CD8-positive, alpha-beta memory T cell (primary cell): ENCODE results near the gene CSPG5. TPM values are rescaled to one million over a fixed set of nuclear protein-coding genes. Genes with fewer than 3 reads are reported as not detected.

Experiments
- CTCF ChIA-PET: fragments of 350-600 bp; sonication (Branson Sonifier 250); formaldehyde crosslinking; loops from one replicate; lab custom pipeline; 2021; ENCODE audit warnings: antibody characterized with exemption; lab: Charles Lee
- POLR2A ChIA-PET: fragments of 350-600 bp; sonication (Branson Sonifier 250); formaldehyde crosslinking; loops from one replicate; lab custom pipeline; 2021; ENCODE audit warnings: antibody characterized with exemption; lab: Charles Lee
- DNase-seq, 5 donors: peaks; one replicate each; pipeline versions ENCODE4 v3.0.0 to v3.0.0-alpha.2; 2020 to 2022; ENCODE audit warnings: mixed read lengths in 1 of 5
- H3K27ac ChIP-seq: one replicate; pipeline ENCODE4 v1.7.0; 2013; ENCODE audit warnings: low read depth, mild to moderate bottlenecking, low read length, moderate library complexity
- H3K27me3 ChIP-seq: 2 replicates; pipeline ENCODE4 v1.7.0; 2013; ENCODE audit warnings: low read length, mild to moderate bottlenecking; ENCODE audit not compliant: insufficient read depth, poor library complexity, severe bottlenecking
- H3K36me3 ChIP-seq: 2 replicates; pipeline ENCODE4 v1.7.0; 2013; ENCODE audit warnings: mild to moderate bottlenecking, low read length, moderate library complexity; ENCODE audit not compliant: insufficient read depth
- H3K4me1 ChIP-seq: 2 replicates; pipeline ENCODE4 v1.7.0; 2013; ENCODE audit warnings: mild to moderate bottlenecking, low read length, moderate library complexity; ENCODE audit not compliant: insufficient read depth
- H3K4me3 ChIP-seq: 2 replicates; pipeline ENCODE4 v1.7.0; 2013; ENCODE audit warnings: mild to moderate bottlenecking, low read length
- H3K9me3 ChIP-seq: 2 replicates; pipeline ENCODE4 v1.7.0; 2013; ENCODE audit warnings: mild to moderate bottlenecking, low read length
- H3K27ac Mint-ChIP-seq, 8 donors: one replicate each; pipeline ENCODE4 v1.8.0; 2020 to 2021; ENCODE audit warnings: mixed read lengths in 8 of 8, mild to moderate bottlenecking in 6 of 8, inconsistent platforms in 3 of 8, moderate library complexity in 3 of 8
- H3K27me3 Mint-ChIP-seq, 2 donors: one replicate each; pipeline ENCODE4 v1.8.0; 2020 to 2021; ENCODE audit warnings: mixed read lengths in 2 of 2, mild to moderate bottlenecking in 1 of 2, moderate library complexity in 1 of 2
- H3K36me3 Mint-ChIP-seq, 3 donors: one replicate each; pipeline ENCODE4 v1.8.0; 2020 to 2021; ENCODE audit warnings: mixed read lengths in 3 of 3, inconsistent platforms in 1 of 3, mild to moderate bottlenecking in 1 of 3
- H3K4me1 Mint-ChIP-seq, 3 donors: one replicate each; pipeline ENCODE4 v1.8.0; 2020 to 2021; ENCODE audit warnings: mixed read lengths in 3 of 3, inconsistent platforms in 1 of 3, mild to moderate bottlenecking in 1 of 3
- H3K4me3 Mint-ChIP-seq, 7 donors: one replicate each; pipeline ENCODE4 v1.8.0; 2020 to 2021; ENCODE audit warnings: mixed read lengths in 7 of 7, mild to moderate bottlenecking in 6 of 7, moderate library complexity in 4 of 7, inconsistent platforms in 2 of 7
- H3K9me3 Mint-ChIP-seq, 5 donors: one replicate each; pipeline ENCODE4 v1.8.0; 2020 to 2022; ENCODE audit warnings: mixed read lengths in 5 of 5, mild to moderate bottlenecking in 3 of 5, moderate library complexity in 2 of 5, inconsistent platforms in 1 of 5
- polyA plus RNA-seq: library from polyadenylated mRNA; unstranded; fragments of 300-500 nt; fragmentation: Illumina TruSeq; gene quantifications from one replicate; pipeline ENCODE4 v1.2.3, GENCODE V29; 2021
- total RNA-seq, 2 experiments: library from RNA; stranded (reverse); gene quantifications; one replicate each; pipeline ENCODE4 v1.2.3, GENCODE V29; 2021

Gene CSPG5
- total and polyA plus RNA-seq, 3 experiments from 2014 or later = 0.50 to 0.53 TPM; not detected in 1

DNA sequence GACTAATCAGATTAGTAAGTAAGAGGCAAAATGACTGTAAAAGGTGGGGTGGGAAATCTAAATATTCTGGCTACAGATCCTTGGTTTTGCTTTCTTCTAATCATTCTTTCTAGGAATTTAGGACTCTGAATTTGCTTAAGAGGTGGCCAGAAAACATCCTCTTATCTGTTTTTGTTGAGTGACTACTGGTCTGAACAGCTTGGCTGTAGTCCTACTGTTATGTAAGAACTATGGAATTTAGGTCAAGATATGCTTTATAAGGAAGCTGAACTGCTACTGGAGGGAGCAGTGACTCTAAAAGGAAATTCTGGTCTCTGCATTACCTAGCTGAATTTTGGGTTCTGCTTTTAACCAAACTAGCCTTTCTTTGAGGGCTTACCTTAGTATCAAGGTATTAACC is 33.5 kb upstream of the CSPG5 start:
- Mint-ChIP-seq H3K27me3 (peaks cover 0 to 1% of the 10 kb centered on the region in 2 donors), H3K36me3 (peaks cover 3 to 59% (median 24%) of the 10 kb centered on the region in 3 donors), H3K4me3 (no peak overlapping the region), H3K27ac (peak overlapping the region in 5 of 8 donors; percentile 7 to 77 (median 30)), H3K9me3 (no peaks in the 10 kb centered on the region), H3K4me1 (no peaks in the 10 kb centered on the region)
- POLR2A ChIA-PET = interaction anchor here (0.5 kb wide), 1 partner anchor 17 kb away, joined by 3 read pairs; no protein-coding TSS in a partner anchor
- Histone ChIP-seq H3K27ac (no peak overlapping the region), H3K4me1 (no peaks in the 10 kb centered on the region), H3K36me3 (peaks cover 32% of the 10 kb centered on the region), H3K4me3 (no peak overlapping the region), H3K9me3 (no peaks in the 10 kb centered on the region), H3K27me3 (no peaks in the 10 kb centered on the region)
- no peak for DNase-seq
- CTCF ChIA-PET = no interaction called here

DNA sequence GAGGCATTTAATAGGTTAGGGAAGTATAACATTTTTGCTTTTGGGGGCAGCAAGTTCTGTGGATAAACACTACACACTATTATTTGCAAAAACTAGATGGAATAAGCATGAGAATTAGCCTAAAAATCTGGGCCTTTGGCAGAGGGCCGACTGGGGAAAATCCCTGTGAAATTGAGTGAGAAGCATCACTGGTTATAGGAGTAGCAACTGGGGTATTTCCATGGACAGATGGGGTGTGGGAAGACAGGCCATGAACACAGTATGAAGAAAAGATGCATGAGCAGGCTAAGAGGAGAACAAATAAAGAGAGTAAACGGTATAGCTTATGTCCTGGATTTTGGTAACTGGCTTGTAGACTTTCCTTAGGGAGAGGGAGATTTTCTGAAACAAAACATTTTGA is 32.9 kb upstream of the CSPG5 start:
- Mint-ChIP-seq H3K9me3 (no peaks in the 10 kb centered on the region), H3K27ac (peak overlapping the region in 4 of 8 donors; percentile 21 to 77 (median 30)), H3K4me3 (no peak overlapping the region), H3K27me3 (peaks cover 0 to 1% of the 10 kb centered on the region in 2 donors), H3K4me1 (no peaks in the 10 kb centered on the region), H3K36me3 (peaks cover 3 to 57% (median 22%) of the 10 kb centered on the region in 3 donors)
- no peak for DNase-seq
- ChIA-PET POLR2A (no interaction called here), CTCF (no interaction called here)
- H3K27ac ChIP-seq = no peak overlapping the region
- H3K27me3 ChIP-seq = no peaks in the 10 kb centered on the region
- H3K4me1 ChIP-seq = no peaks in the 10 kb centered on the region
- H3K4me3 ChIP-seq = no peak overlapping the region
- no peaks in the 10 kb centered on the region for H3K9me3 ChIP-seq
- H3K36me3 ChIP-seq = peaks cover 27% of the 10 kb centered on the region

DNA sequence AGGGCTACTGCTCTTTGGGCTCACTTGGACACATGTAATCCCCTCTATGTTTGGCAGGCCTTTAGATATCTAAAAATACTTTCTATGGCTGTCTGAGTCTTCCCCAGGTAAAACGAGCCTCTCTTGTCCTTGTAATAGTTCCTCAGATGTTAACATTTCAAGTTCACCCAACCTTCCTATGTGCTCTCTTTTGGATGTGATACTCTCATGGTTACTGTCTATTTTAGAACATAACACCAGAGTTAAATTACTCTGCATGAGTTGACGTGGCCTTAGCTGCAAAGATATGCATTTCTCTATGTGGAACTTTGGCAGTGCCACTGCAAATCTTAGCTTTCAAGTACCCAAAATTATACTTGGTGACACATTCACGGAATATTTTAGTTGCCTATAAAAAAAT is 31.9 kb upstream of the CSPG5 start:
- no peak for DNase-seq
- Mint-ChIP-seq H3K27ac (peak overlapping the region in 1 of 8 donors; percentile 18), H3K9me3 (no peaks in the 10 kb centered on the region)

DNA sequence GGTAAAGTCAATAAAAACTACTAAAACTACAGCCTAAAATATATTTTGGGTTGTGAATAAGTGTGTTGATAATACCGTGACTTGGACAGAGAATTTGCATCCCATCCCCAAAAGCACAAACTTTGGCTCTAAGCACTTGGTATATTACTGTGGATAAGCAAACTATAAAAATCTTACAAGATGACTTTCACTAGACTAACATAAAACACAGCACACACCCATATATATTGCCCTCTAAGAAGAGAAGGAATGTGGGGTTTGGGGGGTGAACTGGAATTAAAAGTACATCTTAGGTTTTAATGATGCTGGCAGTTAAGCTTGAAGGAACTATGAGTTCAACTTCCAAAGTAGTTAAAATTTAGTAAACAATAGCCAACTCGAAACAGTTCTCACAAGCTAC is 28.7 kb upstream of the CSPG5 start:
- Histone ChIP-seq H3K36me3 (peaks cover 17% of the 10 kb centered on the region), H3K4me3 (no peak overlapping the region), H3K4me1 (no peaks in the 10 kb centered on the region), H3K9me3 (no peaks in the 10 kb centered on the region), H3K27ac (no peak overlapping the region), H3K27me3 (no peaks in the 10 kb centered on the region)
- ChIA-PET POLR2A (no interaction called here), CTCF (no interaction called here)
- H3K9me3 Mint-ChIP-seq = no peaks in the 10 kb centered on the region
- H3K4me3 Mint-ChIP-seq = no peak overlapping the region
- H3K4me1 Mint-ChIP-seq = peaks cover 0 to 4% (median 2%) of the 10 kb centered on the region in 3 donors
- no peaks in the 10 kb centered on the region for H3K27me3 Mint-ChIP-seq
- peaks cover 6 to 83% (median 33%) of the 10 kb centered on the region in 3 donors for H3K36me3 Mint-ChIP-seq
- no peak overlapping the region for H3K27ac Mint-ChIP-seq
- no peak for DNase-seq

More for the DNA sequence above, 31.9 kb upstream of the CSPG5 start:
- H3K4me1 Mint-ChIP-seq = no peaks in the 10 kb centered on the region
- peaks cover 23% of the 10 kb centered on the region for H3K36me3 ChIP-seq
- H3K36me3 Mint-ChIP-seq = peaks cover 6 to 62% (median 24%) of the 10 kb centered on the region in 3 donors
- no peaks in the 10 kb centered on the region for H3K4me1 ChIP-seq
- no peaks in the 10 kb centered on the region for H3K9me3 ChIP-seq
- no peak overlapping the region for H3K27ac ChIP-seq
- ChIA-PET CTCF (interaction anchor here (1.6 kb wide), 1 partner anchor 15 kb away, joined by 3 read pairs; no protein-coding TSS in a partner anchor), POLR2A (no interaction called here)
- no peak overlapping the region for H3K4me3 ChIP-seq
- H3K27me3 Mint-ChIP-seq = no peaks in the 10 kb centered on the region
- H3K27me3 ChIP-seq = no peaks in the 10 kb centered on the region
- no peak overlapping the region for H3K4me3 Mint-ChIP-seq

DNA sequence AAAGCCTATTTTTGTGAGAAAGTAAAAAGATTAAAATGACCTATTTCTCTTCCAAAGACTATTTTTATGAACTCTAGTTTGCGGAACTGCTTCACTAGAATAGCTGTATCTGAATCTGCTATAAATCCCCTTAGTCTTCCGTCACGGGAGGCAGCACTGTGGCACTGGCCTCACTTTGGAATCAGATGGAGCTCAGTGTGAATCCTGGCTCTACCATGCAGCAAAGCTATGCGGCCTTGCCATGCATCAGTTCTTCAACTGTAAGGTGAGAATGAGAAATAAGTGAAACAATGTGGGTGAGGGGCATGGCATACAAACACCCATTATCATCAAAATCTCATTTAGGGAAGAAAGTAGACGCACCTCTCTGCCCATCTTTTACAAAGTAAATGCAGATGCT is 27.5 kb upstream of the CSPG5 start:
- no peaks in the 10 kb centered on the region for H3K4me1 ChIP-seq
- no peaks in the 10 kb centered on the region for H3K9me3 ChIP-seq
- H3K27ac ChIP-seq = no peak overlapping the region
- POLR2A ChIA-PET = no interaction called here
- Mint-ChIP-seq H3K27ac (peak overlapping the region in 1 of 8 donors; percentile 9), H3K4me1 (peaks cover 0 to 4% (median 2%) of the 10 kb centered on the region in 3 donors), H3K9me3 (no peaks in the 10 kb centered on the region), H3K36me3 (peaks cover 6 to 79% (median 26%) of the 10 kb centered on the region in 3 donors), H3K27me3 (no peaks in the 10 kb centered on the region), H3K4me3 (no peak overlapping the region)
- no peak for DNase-seq
- no peak overlapping the region for H3K4me3 ChIP-seq
- CTCF ChIA-PET = no interaction called here
- no peaks in the 10 kb centered on the region for H3K27me3 ChIP-seq
- H3K36me3 ChIP-seq = peaks cover 17% of the 10 kb centered on the region

DNA sequence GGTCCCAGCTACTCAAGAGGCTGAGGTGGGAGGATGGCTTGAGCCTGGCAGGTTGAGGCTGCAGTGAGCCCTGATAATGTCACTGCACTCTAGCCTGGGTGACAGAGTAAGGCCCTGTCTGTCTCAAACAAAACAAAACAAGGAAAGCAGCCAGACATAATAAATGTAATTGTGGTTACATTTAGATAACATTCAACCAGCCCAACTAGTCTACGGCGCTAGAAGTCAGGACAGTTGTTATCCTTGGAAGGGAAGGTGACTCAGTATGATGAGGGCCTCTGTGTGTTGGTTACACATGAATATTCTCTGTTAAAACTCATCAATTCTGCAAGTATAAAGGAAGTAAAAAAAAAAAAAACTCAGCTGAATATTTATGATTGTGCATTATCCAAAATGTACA is 27.0 kb upstream of the CSPG5 start:
- POLR2A ChIA-PET = no interaction called here
- Mint-ChIP-seq H3K27me3 (no peaks in the 10 kb centered on the region), H3K4me3 (no peak overlapping the region), H3K4me1 (peaks cover 0 to 4% (median 2%) of the 10 kb centered on the region in 3 donors), H3K9me3 (no peaks in the 10 kb centered on the region), H3K36me3 (peaks cover 6 to 77% (median 26%) of the 10 kb centered on the region in 3 donors), H3K27ac (peak overlapping the region in 2 of 8 donors; percentile 6 to 23)
- DNase-seq = no peak
- Histone ChIP-seq H3K36me3 (peaks cover 18% of the 10 kb centered on the region), H3K27me3 (no peaks in the 10 kb centered on the region), H3K4me3 (no peak overlapping the region), H3K4me1 (no peaks in the 10 kb centered on the region), H3K9me3 (no peaks in the 10 kb centered on the region), H3K27ac (no peak overlapping the region)
- CTCF ChIA-PET = no interaction called here

DNA sequence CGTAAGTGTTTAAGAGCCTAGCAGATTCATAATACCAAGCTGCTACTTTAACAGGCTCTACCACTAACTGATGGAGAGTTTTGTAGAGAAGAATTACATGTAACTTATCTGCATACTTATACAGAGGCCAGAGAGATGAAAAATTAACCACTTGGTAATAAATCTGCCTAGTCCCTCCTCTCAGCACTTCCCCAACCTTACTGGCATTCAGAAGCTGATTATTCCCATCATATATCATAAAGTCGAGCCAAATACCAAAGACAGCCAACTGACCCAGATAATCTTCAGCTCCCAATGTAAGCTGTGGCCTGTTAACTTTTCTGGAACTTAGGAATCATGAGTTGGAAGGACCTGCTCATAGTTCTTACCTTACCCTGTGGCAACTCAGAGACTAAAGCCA is 25.5 kb upstream of the CSPG5 start:
- CTCF ChIA-PET = no interaction called here
- H3K36me3 Mint-ChIP-seq = peaks cover 3 to 76% (median 20%) of the 10 kb centered on the region in 3 donors
- no peak overlapping the region for H3K4me3 Mint-ChIP-seq
- DNase-seq = no peak
- H3K4me1 ChIP-seq = no peaks in the 10 kb centered on the region
- no peak overlapping the region for H3K27ac ChIP-seq
- H3K27me3 Mint-ChIP-seq = no peaks in the 10 kb centered on the region
- no peaks in the 10 kb centered on the region for H3K27me3 ChIP-seq
- peaks cover 0 to 4% (median 4%) of the 10 kb centered on the region in 3 donors for H3K4me1 Mint-ChIP-seq
- POLR2A ChIA-PET = no interaction called here
- no peaks in the 10 kb centered on the region for H3K9me3 ChIP-seq
- H3K27ac Mint-ChIP-seq = no peak overlapping the region
- H3K4me3 ChIP-seq = no peak overlapping the region
- H3K36me3 ChIP-seq = peaks cover 11% of the 10 kb centered on the region
- H3K9me3 Mint-ChIP-seq = no peaks in the 10 kb centered on the region

DNA sequence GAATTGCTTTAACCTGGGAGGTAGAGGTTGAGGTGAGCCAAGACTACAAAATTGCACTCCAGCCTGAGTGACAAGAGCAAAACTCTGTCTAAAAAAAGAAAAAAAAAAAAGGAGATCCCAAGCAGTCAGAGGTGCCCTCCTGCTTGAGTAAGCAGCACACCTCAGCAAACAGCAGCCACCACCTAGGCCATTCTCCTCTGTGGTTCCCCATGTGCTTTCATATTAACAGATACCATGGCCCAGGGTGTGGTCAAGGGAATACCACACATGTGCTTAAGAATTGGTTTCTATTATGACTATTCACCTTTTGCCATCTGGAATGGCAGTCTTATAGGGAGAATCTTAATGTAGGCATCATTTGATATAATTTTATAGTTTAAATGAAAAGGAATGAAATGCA is 24.7 kb upstream of the CSPG5 start:
- no peaks in the 10 kb centered on the region for H3K9me3 Mint-ChIP-seq
- peaks cover 0 to 4% (median 4%) of the 10 kb centered on the region in 3 donors for H3K4me1 Mint-ChIP-seq
- no peaks in the 10 kb centered on the region for H3K27me3 ChIP-seq
- no peak overlapping the region for H3K27ac ChIP-seq
- ChIA-PET POLR2A (no interaction called here), CTCF (no interaction called here)
- no peak overlapping the region for H3K4me3 Mint-ChIP-seq
- no peak overlapping the region for H3K27ac Mint-ChIP-seq
- peaks cover 3 to 73% (median 14%) of the 10 kb centered on the region in 3 donors for H3K36me3 Mint-ChIP-seq
- H3K9me3 ChIP-seq = no peaks in the 10 kb centered on the region
- peaks cover 7% of the 10 kb centered on the region for H3K36me3 ChIP-seq
- no peak for DNase-seq
- H3K4me1 ChIP-seq = no peaks in the 10 kb centered on the region
- H3K4me3 ChIP-seq = no peak overlapping the region
- no peaks in the 10 kb centered on the region for H3K27me3 Mint-ChIP-seq
